Keratinocyte (primary cell): ENCODE measurements around the gene AP3B1.

Experiments used
- EZH2 ChIP-seq: IDR thresholded peaks from one replicate; pipeline ENCODE4 v1.6.1; 2012; ENCODE audit warnings: inconsistent platforms, mild to moderate bottlenecking, low read length, moderate library complexity
- TF ChIP-seq, protein P1 (sequence below), 3 experiments: IDR thresholded peaks in 1 of 3; conservative IDR thresholded peaks in 1 of 3; optimal IDR thresholded peaks in 1 of 3; 2 replicates in 2 of 3; 3 replicates in 1 of 3; pipeline versions ENCODE3 to v1.5.1; 2011; ENCODE audit warnings: low read length in 3 of 3, mild to moderate bottlenecking in 3 of 3, moderate library complexity in 2 of 3, control low read depth in 1 of 3, inconsistent platforms in 1 of 3; ENCODE audit not compliant: insufficient read depth in 2 of 3; ENCODE audit errors: extremely low read depth in 1 of 3

DNA sequence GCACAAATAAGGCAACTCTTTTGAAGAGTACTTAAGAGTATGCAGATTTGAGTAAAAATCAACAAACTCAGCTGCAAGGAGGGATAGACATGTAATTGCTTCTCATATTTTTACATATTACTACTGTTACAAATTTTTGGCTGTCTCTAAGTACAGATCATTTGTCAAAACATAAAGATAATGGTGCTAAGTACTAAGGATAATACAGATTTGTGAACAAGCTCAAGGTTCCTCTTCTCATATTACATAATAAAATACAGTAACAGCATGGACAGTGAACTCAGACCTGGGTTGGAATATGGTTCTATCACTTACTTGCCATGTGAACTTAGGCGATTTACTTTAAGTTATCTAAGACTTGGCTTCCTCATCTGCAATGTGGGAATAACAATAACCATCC, 168.0 kb downstream of the AP3B1 start:
- TF ChIP-seq, protein P1, sequence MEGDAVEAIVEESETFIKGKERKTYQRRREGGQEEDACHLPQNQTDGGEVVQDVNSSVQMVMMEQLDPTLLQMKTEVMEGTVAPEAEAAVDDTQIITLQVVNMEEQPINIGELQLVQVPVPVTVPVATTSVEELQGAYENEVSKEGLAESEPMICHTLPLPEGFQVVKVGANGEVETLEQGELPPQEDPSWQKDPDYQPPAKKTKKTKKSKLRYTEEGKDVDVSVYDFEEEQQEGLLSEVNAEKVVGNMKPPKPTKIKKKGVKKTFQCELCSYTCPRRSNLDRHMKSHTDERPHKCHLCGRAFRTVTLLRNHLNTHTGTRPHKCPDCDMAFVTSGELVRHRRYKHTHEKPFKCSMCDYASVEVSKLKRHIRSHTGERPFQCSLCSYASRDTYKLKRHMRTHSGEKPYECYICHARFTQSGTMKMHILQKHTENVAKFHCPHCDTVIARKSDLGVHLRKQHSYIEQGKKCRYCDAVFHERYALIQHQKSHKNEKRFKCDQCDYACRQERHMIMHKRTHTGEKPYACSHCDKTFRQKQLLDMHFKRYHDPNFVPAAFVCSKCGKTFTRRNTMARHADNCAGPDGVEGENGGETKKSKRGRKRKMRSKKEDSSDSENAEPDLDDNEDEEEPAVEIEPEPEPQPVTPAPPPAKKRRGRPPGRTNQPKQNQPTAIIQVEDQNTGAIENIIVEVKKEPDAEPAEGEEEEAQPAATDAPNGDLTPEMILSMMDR (optimal IDR thresholded peaks at IDR 0.05 in 1 of 3, IDR thresholded peaks at IDR 0.05 in 1 of 3, conservative IDR thresholded peaks at IDR 0.05 in 1 of 3; ENCODE audit: extremely low read depth in 1 of 3, insufficient read depth in 2 of 3, low read length in 3 of 3), result no peak
- no peak for TF ChIP-seq EZH2
